HepG2 (cell line): Measurements from ENCODE around the gene RUNDC1. TPM values are rescaled to one million over a fixed set of nuclear protein-coding genes. Genes with fewer than 3 reads are reported as not detected.
A peak's percentile ranks its signal among the peaks of the same experiment; 100 is the strongest.

ENCODE experiments used
- ARID5B ChIP-seq: IDR thresholded peaks from 2 replicates; pipeline ENCODE4 v1.4.0; 2020; ENCODE audit warnings: mild to moderate bottlenecking, missing genetic modification reagents
- ATF7-NPFF ChIP-seq: sonication (generic); formaldehyde crosslinking; IDR thresholded peaks from 2 replicates; pipeline ENCODE4 v1.8.1; 2023; ENCODE audit warnings: mild to moderate bottlenecking, low read depth, missing genetic modification reagents, moderate library complexity
- GABPA ChIP-seq, 2 experiments: IDR thresholded peaks; 2 replicates each; pipeline ENCODE4 v1.6.1; 2011 to 2016; ENCODE audit warnings: low read depth in 2 of 2, low read length in 1 of 2, missing biosample characterization in 1 of 2, missing genetic modification characterization in 1 of 2
- HNRNPK ChIP-seq: fragments of 200-400 bp; formaldehyde crosslinking; IDR thresholded peaks from 2 replicates; pipeline ENCODE4 v1.6.1; 2018; ENCODE audit warnings: low read length, low read depth, moderate library complexity, mild to moderate bottlenecking; ENCODE audit not compliant: poor library complexity, severe bottlenecking
- KDM2A ChIP-seq: sonication (generic); formaldehyde crosslinking; IDR thresholded peaks from 2 replicates; pipeline ENCODE4 v1.4.0; 2020; ENCODE audit warnings: low read depth, missing genetic modification reagents, borderline replicate concordance
- KLF15 ChIP-seq: sonication (generic); formaldehyde crosslinking; IDR thresholded peaks from 2 replicates; pipeline ENCODE4 v1.8.1; 2023; ENCODE audit warnings: borderline replicate concordance, mild to moderate bottlenecking, inconsistent platforms, missing genetic modification reagents, mixed read lengths
- NFE2L1 ChIP-seq: sonication (generic); formaldehyde crosslinking; IDR thresholded peaks from 2 replicates; pipeline ENCODE4 v1.4.0; 2020; ENCODE audit warnings: missing genetic modification reagents, mild to moderate bottlenecking, borderline replicate concordance
- PHF21A ChIP-seq: sonication (generic); formaldehyde crosslinking; IDR thresholded peaks from 2 replicates; pipeline ENCODE4 v1.5.0; 2020; ENCODE audit warnings: mild to moderate bottlenecking, missing genetic modification reagents
- PRMT3 ChIP-seq: sonication (generic); formaldehyde crosslinking; IDR thresholded peaks from 2 replicates; pipeline ENCODE4 v1.8.1; 2022; ENCODE audit warnings: low read depth, mild to moderate bottlenecking, moderate library complexity, missing genetic modification reagents, borderline replicate concordance
- SKI ChIP-seq: fragments of 450-650 bp; IDR thresholded peaks from one replicate; pipeline ENCODE4 v1.6.1; 2018; ENCODE audit warnings: mild to moderate bottlenecking; ENCODE audit not compliant: partially characterized antibody
- SOX5 ChIP-seq: IDR thresholded peaks from 2 replicates; pipeline ENCODE4 v1.6.1; 2016; ENCODE audit warnings: borderline replicate concordance
- SOX6 ChIP-seq, 2 experiments: fragments of 450-650 bp in 1 of 2; sonication (generic) in 1 of 2; formaldehyde crosslinking in 1 of 2; IDR thresholded peaks; 2 replicates each; pipeline versions ENCODE4 v1.4.0 to v1.6.1; 2017 to 2020; ENCODE audit warnings: antibody characterized with exemption in 1 of 2, mild to moderate bottlenecking in 1 of 2, missing genetic modification reagents in 1 of 2
- SP4 ChIP-seq: sonication (generic); formaldehyde crosslinking; IDR thresholded peaks from 2 replicates; pipeline ENCODE4 v1.8.1; 2023; ENCODE audit warnings: mild to moderate bottlenecking, missing genetic modification reagents
- THAP9 ChIP-seq: sonication (generic); formaldehyde crosslinking; IDR thresholded peaks from 2 replicates; pipeline ENCODE4; 2020; ENCODE audit warnings: missing genetic modification reagents, mild to moderate bottlenecking, borderline replicate concordance
- ZBTB3 ChIP-seq: sonication (generic); formaldehyde crosslinking; IDR thresholded peaks from 2 replicates; pipeline ENCODE4 v1.4.0; 2020; ENCODE audit warnings: low read depth, mild to moderate bottlenecking, moderate library complexity, missing genetic modification reagents, borderline replicate concordance
- ZBTB7B ChIP-seq: sonication (generic); formaldehyde crosslinking; IDR thresholded peaks from 2 replicates; pipeline ENCODE4 v1.4.0; 2020; ENCODE audit warnings: missing genetic modification reagents
- ZNF263 ChIP-seq: sonication (generic); formaldehyde crosslinking; IDR thresholded peaks from 2 replicates; pipeline ENCODE4 v1.4.0; 2020; ENCODE audit warnings: missing genetic modification reagents
- ZNF274 ChIP-seq: sonication (generic); formaldehyde crosslinking; IDR thresholded peaks from 2 replicates; pipeline ENCODE4 v1.5.1; 2020; ENCODE audit warnings: mild to moderate bottlenecking, missing genetic modification reagents
- ZNF446 ChIP-seq: sonication (generic); formaldehyde crosslinking; IDR thresholded peaks from 2 replicates; pipeline ENCODE4 v1.5.0; 2020; ENCODE audit warnings: mild to moderate bottlenecking, missing genetic modification reagents
- polyA plus RNA-seq, 8 experiments: library from polyadenylated mRNA; depleted of rRNA in 3 of 8; stranded (reverse) in 7 of 8; unstranded in 1 of 8; fragments of >200 nt; fragmentation: Illumina TruSeq in 4 of 8; extraction: Trizol in 4 of 8; gene quantifications; 2 replicates each; pipeline versions ENCODE4 v1.2.1 to v1.2.3, GENCODE V29; 2011 to 2016; ENCODE audit warnings: low read depth in 4 of 8, missing spikeins in 1 of 8, mixed read lengths in 1 of 8; ENCODE audit not compliant: insufficient read depth in 1 of 8
- total RNA-seq, 5 experiments: library from RNA; depleted of rRNA; stranded (reverse); fragments of >200 nt; fragmentation: Illumina TruSeq; extraction: Trizol; gene quantifications; 2 replicates each; pipeline ENCODE4 v1.2.3, GENCODE V29; 2016; ENCODE audit warnings: low read depth in 1 of 5

Gene RUNDC1
- total and polyA plus RNA-seq, 2 of the 13 experiments (the other 11 are each of a cell fraction or from before 2014, with no cell fraction given) = 10.3 to 11.4 TPM

DNA sequence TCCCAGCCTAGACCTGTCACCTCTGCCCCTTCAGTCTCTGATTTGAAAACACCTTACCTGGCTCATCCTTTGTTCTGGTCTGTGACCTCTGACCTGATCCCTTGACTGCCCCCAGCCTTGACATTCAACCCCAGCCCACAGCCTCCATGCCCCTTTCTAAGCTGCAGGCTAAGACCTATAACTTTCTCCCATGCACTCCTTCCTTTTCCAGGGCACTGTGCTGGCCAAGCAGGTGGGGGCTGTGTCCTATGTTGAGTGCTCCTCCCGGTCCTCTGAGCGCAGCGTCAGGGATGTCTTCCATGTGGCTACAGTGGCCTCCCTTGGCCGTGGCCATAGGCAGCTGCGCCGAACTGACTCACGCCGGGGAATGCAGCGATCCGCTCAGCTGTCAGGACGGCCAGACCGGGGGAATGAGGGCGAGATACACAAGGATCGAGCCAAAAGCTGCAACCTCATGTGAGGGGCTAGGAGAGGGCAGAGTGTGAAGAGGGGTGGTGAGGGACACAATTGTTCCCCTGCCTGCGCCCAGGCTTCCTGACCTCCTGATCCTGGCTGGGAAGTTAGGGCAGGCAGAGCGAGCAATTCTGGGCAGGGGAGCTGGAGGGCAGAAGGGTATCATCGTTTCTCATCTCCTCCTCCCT, 48.0 kb downstream of the RUNDC1 start (continued):
- TF ChIP-seq ARID5B (CRISPR knock-in tag) (no peak), PHF21A (CRISPR knock-in tag) (no peak), ZNF263 (CRISPR knock-in tag) (peak; percentile 94), SKI (no peak), SP4 (0 out of 2 replicates have a peak, but pooled peaks have one; percentile 44), ZBTB7B (CRISPR knock-in tag) (no peak), PRMT3 (CRISPR knock-in tag) (no peak), HNRNPK (no peak), THAP9 (CRISPR knock-in tag) (peak; percentile 70; the same call in 1 of the 2 replicates), ZNF446 (no peak), NFE2L1 (no peak), KLF15 (no peak), SOX5 (CRISPR knock-in tag) (no peak), SOX6 (IDR thresholded peaks at IDR 0.05) (no peak), SOX6 (CRISPR knock-in tag; IDR thresholded peaks at IDR 0.05) (peak; percentile 74), ATF7-NPFF (CRISPR knock-in tag) (no peak), GABPA (IDR thresholded peaks at IDR 0.05; ENCODE audit: low read depth, low read length) (no peak), GABPA (CRISPR knock-in tag; IDR thresholded peaks at IDR 0.05; ENCODE audit: low read depth) (no peak), KDM2A (CRISPR knock-in tag) (peak; percentile 18; the same call in 1 of the 2 replicates), ZNF274 (CRISPR knock-in tag) (peak; percentile 78; the same call in 1 of the 2 replicates), ZBTB3 (CRISPR knock-in tag) (no peak)
